ENCODE results near the gene HOXB5.

The HOXB5 gene

DNA sequence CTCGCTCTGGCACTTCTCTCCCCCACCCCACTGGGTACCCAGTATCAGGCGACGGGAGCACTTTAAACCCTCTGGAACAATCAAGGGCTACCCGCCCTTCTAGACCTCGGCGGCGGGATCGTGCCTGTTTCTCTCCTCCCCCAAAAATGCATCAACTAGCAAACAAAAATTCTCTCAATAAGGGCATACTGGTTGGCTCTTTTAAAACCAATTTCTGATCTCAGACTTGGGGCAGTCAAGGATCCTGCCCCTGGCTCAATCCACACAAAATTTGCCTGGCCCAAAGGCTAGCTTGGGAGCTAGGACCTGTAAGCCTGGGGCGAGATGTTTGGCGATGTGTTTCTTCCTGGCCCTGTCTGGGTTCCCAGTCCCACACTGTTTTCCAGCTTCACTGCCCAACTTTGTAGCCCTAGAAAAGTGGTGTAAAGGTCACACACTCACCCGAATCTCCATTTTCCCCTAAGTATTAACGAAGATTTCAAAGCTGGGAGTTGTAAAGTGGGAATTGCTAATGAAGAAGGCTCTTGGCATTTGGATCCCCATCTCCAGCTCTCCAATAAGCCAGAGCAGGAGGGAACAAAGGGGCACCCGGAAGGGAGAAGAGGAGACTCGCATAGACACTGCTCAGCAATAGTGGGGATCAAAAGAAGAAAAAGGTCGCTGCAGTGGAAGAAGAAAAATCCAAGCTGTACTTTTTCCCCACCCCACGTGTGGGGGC is 34.3 kb downstream of the HOXB5 start:
- DNase-seq (ENCODE audit: low read depth) = no peak

DNA sequence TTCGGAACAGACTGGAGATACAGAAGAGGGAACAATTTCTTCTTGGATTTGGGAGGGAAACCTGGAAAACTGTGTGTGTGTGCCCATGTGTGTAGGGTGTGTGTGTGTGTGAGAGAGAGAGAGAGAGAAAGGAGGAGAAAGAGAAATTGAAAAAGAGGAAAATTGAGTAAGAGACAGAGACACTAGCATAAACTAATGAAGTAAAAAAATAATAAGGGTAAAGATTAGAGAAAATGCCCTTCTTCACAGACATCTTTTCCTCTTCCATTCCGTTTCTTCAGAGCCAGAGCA is 34.8 kb downstream of the HOXB5 start:
- DNase-seq (ENCODE audit: low read depth) = no peak

DNA sequence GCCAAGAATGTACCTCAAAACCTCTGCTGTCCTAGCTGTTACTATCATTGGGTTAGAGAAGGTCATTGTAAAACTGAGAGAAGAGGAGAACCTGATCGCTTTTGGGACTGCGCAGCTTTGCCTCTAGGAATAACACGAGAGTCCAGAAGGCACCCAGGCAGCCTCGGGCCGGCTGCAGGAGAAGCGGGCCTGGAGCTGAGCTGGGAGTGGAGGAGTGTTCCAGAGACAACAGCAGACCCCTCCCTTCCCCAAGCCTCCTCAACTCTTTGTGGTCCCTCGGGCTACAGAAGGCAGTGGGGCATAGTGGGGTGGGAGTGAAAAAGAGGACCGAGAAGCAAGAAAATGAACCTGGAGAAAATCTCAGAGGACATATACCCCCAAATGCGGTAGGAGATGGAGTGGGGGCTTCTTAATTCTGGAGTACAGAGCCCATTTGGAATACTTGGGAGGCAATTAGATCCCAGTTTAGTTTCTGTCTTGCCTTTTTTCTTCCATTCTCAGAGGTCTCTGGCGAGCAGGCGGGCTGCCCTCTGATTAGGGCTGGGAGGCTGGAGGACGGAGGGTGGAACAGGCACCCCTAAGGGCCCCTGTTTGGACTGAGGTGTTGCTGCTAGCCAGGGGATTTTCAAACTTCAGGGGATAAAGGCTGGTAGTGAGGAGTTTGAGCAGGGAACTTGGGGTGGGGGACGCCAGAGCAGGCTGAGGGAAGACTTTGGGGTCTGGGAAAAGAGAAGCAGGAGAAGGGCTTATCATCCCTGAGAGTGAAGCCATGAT is 35.3 kb downstream of the HOXB5 start:
- DNase-seq (ENCODE audit: low read depth) = no peak

DNA sequence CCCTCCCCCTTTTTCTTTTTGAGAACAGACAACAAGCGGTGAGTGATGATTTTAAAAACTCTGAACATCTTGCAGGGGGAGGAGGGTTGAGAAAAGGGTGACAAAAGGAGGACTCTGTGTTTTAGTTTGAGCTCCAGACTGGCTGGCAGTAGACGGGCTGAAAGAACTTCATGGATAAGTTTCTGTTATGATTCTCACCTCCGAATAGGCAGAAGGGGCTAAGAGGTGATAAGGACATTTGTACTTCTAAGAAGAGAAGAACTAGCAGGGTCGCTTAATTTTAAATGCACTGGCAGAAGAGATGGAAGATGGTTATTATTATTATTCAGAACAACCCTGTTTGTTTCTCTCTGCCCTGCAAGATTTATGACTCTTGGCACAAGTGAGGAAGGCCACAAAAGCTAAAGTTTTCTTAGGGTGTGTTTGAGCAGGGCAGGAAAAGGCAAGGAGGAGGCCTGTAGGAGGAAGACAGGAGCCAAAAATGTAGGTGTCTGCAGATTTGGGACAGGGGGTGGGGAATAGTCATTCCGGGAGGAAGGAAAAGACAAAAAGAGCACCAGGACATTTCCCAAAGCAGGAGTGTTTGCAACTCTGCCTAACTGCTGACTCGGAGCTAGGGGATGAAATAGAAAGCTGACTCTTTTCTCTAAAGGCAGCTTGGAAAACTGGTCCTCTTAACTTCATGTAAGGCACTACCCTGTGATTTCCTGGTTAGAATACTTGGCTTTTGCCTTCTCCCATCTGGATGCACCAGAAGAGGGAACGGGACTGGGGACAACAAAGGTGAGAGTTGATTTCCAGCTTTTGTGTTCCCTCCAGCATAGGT is 36.8 kb downstream of the HOXB5 start:
- no peak for DNase-seq (ENCODE audit: low read depth)

DNA sequence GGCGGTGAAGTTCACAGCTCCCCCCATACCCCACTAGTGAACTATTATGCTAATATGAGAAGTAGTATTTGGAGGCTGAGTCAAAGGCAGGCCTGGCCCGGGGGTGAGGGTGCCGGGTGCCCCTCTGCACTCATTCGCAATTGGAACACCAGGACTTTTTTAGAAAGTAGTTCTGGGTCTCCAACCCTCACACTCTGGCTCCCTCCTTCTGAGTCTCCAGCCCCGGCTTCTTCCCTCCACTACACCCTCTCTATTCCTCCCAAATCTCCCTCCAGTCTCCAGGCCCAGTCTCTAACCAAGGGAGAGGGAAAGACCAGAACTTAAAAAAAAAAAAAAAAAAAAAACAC is 37.4 kb downstream of the HOXB5 start:
- no peak for DNase-seq (ENCODE audit: low read depth)

DNA sequence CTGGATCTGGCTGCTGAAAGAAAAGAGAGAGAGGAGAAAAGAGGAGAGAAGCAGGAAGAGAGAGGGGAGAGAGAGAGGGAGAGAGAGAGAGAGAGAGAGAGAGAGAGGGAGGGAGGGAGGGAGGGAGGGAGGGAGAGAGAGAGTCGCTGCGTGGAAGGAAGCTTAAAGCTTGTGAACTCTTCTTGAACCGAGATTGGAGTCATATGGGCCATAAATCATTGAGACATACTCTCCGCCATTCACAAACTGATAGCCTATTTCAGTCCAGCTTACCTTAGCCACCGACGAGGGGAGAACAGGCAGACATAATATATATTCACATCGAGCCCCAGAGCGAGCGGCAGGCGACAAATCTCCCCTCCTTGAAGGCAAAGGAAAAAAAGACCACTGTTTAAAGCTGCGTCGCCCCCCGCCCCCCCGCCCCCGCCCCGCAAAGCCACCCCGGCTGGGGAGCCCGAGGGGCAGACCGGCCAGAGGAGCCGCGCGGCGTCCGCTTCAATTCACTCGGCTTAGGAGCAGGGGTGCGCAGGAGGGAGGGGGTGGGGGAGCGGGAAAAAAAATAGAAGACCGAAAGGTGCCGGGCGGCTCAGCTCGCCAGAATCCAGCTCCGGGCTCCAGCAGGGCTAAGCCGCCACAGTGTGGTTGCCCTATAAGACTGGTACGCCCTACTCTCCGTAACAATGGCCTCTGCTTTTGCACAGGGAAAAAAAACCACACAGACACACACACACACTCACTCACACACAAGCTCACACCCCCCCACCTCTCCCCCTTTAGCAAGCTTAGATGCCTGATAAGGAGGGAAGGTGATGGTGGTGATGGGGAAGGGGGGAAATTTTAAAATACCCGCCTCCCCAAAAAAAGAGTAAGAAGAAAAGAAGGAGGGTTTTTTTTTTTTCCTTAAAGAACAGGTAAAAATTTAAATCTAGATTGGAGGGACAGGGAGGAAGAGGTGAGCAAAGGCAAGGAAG is 38.0 kb downstream of the HOXB5 start:
- no peak for DNase-seq (ENCODE audit: low read depth)

DNA sequence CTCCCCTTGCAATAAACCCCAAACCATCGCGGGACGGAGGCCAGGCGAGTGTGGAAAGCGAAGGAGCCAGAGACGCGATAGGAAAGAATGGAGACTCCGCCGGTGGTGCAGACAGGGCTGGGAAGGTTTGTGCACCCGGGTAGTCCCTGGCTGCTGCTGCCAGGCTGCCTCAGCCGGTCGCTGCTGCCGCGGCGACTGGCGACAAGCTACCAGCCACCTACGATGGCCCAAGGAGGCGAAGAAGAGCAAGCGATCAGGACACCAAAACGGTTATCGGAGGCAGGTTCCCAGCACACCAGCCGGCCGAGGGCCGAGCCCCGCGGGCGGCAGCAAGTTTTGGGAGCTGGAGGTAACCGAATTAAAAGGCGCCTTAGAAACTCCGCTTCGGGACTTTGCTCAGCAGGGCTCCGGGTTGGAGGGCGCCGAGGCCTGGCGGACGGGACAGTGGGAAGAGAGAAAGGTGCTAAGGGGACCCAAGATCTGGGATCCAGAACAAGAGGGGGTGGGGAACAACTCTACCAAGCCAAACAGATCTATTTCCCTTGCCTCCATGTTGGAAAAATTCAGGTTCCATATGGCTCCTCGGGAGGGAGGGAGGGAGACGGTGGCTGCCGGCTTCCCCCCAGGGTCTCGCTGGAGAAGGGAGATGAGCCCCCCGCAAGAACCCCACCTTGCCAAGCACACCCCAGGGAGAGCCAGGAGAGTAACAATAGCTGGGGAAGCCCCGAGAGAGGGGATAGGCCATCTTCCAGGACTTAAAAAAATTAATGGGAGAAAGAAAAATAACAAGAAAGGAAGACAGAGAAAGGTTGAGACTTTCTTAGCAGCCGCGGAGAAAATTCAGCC is 38.9 kb downstream of the HOXB5 start:
- DNase-seq (ENCODE audit: low read depth) = no peak

DNA sequence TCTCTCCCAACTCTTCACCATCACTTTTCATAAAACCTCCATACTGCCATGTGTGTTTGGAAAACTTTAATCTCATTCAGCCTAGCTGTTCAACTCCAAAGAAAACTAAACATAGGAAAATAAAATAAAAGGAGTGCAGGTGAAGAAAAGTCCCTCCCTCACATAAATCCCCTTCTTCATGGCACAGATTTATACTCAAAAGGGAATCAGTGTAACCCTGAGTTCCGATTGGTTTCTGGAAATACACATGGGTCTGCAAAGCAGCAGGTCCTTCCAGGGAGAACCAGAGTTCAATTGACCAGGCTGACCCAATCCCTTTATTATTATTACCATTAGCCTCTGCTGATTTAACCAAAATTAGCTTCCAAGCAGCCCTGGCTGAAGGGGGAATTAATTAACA is 39.8 kb downstream of the HOXB5 start:
- DNase-seq (ENCODE audit: low read depth) = no peak

DNA sequence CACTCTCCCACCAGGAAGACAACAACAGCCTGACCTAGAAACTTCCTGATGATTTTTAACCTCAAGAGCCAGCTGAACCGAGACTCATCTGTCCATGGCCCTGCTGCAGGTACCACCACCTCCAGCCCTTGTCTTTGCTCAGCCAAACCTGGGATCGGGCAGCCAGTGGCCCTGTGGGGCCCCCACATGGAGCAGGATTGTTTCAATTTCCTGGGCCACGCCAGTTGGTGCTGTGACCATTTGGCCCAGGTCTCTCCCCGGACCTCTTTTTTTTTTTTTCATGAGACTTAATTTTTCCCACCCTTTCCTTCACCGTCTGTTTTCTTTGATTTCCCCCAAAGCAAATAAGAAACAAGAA is 40.4 kb downstream of the HOXB5 start:
- no peak for DNase-seq (ENCODE audit: low read depth)

DNA sequence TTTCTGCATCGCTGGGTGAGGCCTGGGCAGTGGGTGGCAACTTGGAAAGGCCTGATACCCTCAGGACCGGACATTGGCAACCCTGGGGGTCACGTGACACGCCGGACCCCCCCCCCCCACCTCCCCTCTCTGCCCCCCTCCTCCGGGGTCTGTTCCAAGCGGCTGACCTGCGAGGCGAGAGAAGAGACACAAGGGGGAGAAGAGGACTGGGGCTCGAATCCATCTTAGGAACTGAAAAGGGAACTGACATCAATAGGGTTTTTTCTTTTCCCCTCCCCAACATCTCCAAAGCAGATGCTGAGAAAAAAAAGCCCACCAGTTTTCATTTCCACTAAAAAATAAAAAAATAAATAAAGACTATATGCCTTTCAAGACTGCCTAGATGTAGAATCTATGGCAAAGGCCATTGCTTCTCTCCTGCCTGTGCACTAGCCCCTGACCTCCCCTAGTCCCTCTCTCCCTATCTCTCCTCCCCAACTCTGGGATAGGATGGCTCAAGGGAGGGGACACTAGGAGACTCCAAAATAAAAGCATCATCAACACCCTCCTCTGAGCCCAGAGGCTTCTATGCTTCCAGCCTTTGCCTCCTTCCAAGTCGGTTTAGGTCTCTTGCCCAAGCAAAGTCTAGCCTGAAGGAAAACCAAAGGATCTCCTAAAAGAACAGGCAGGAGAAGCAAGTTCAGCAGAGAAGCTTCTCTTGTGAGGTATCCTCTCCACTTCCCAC is 41.0 kb downstream of the HOXB5 start:
- no peak for DNase-seq (ENCODE audit: low read depth)

DNA sequence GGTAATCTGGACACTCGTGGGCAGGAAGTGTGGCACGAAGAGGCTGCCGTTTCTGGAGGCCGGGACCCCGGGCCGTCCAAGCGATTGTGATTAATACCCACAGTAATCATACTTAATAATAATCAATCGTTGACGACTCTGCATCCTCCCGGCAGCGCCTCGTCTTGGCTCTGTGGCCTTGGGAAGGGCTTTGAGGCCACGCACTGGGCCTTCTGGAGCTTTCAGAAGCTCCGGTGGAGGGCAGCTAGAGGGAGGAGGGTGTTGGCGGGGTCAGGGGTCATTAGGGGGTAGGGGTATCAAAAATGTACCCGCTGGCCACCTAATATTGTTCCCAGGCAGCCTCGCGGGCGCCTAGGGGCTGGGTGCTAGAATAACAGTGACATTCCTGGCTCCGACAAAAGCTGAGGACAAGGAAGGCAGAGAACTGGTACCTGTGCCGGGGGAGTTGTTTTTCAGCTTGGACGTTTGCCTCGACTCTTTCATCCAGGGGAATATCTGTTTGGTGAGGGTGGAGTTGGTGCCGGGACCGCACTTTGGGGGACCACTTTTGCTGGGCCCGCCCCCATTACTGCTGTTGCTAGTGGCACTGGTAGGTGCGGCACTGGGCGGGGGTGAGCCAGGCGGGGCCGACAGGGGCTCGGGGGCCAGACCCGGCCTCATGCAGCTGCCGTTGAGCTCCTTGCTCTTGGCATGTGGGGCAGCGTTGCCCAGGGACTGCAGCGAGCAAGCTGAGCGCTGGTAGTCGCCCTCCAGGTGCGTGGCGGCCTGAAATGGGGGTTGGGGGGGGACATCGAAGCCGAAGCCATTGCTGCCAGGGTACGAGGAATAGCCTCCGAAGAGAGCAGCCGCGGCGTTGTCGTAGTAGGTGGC is 41.7 kb downstream of the HOXB5 start:
- DNase-seq (ENCODE audit: low read depth) = no peak

DNA sequence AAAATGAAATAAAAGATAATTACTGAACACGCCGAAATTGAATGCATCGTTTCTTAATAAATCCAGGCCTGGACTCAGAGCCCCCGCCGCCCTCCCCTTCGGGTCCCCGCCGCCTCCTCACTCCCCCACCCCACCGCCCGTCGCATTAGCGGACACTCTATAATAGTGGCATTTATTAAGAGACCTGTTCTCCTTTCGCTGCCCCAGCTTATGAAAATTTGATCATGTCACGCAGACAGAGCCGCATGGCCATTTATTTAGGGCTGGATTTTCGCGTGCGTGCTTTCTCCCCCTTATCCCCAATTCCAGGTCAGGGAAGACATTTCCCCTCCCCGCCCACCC is 42.4 kb downstream of the HOXB5 start:
- DNase-seq (ENCODE audit: low read depth) = no peak

DNA sequence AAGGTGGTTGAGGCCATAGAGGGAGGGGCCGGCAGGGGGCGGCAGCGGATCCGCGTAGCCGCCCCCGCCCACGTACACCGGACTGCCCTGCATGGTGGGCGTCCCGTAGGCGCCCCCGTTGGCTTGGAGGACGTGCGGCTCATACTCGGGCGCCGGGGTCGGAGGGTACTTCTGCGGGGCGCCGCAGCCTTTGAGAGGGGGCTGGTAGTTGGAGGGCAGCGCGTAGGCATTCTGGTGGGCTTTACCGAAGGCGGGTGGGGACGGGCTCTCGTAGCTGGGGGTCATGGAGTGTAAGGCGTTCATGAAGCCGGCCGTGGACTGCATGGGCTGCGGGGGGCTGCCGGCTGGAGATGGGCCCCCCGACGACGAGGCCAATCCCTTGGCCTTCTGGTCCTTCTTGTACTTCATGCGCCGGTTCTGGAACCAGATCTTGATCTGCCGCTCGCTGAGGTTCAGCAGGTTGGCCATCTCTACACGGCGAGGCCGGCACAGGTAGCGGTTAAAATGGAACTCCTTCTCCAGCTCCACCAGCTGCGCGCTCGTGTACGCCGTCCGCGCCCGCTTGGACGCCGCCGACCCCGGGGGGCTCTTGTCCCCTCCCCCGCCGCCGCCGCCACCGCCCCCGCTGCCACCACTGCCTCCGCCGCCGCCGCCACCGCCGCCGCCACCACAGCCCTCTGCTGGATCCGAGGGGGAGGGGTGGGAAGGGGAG is 42.9 kb downstream of the HOXB5 start:
- no peak for DNase-seq (ENCODE audit: low read depth)

DNA sequence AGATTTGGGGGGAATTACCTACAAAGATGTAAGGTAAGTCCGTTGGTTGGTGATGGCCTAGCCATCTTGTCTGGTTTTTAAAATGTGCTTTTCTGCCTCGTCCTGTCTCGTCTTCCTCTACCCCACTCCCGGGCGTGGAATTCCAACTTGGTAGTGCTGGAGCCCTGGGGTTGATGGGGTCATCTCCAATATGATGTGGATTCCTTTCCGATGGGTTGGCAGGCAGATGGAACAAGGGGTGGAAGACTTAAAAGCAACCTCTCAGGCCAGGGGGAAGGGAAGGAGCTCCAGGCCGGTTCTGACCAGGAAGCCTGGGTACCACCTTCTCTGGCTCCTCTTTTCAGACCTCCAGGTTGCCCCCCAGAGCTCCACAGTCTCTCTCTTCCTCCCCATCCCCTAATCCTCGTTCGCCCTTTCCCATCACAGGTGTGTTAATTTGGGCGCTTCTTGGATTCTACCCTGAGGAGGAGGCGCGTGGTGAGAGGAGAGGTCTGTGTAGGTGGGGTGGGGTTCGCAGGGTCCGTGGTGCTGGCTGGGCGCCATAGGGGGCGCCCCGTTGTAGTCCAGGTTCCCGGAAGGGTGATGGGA is 43.6 kb downstream of the HOXB5 start:
- no peak for DNase-seq (ENCODE audit: low read depth)

DNA sequence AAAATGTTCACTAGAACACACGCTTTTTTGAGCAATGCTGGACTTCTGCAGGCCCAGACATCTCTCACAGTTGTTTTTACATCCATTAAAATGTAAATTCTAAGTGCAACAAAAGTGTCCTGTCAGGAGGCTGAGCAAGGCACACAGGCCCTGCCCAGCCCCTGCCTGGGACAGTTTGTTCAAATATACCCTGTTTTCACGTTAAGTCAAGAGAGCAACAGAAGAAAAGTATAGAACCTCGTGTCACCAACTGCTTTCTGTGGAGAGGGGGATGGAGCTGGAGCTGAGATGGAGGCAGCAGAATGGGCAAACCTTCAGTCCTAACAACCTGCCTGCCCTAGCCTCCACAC is 44.3 kb downstream of the HOXB5 start:
- no peak for DNase-seq (ENCODE audit: low read depth)

DNA sequence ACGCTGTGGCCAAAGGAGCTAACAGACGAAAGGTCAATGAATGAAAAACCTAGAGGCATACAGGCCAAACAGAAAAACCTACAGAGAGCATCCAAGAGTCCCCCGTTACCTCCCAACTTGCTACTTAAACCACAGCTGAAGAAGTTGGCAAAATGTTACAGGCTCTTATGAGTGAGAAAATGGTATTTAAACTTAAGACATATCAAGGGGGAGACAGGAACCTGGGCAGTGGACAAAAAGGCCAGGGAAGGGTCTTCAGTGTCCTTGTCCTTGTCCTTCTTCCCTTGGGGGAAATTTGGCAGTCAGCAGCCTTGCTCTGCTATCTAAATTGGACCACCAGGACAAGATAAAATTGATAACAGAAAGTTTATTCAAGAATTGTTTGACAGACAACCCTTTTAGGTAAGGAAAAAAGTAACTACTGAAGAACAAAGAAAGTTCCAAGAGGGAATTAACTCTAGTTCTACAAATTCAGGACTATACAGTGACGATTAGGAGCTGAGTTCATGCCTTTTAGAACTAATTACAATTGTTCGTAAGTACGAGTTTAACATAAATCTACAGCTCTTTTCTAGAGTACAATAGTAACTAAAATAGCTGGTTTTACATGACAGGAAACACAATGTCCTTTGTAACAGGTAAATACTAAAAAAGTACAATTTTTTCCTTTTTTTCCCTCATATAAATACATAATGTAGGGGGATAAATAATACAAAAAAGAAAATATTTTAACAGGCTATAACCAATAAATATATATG is 44.9 kb downstream of the HOXB5 start:
- no peak for DNase-seq (ENCODE audit: low read depth)

DNA sequence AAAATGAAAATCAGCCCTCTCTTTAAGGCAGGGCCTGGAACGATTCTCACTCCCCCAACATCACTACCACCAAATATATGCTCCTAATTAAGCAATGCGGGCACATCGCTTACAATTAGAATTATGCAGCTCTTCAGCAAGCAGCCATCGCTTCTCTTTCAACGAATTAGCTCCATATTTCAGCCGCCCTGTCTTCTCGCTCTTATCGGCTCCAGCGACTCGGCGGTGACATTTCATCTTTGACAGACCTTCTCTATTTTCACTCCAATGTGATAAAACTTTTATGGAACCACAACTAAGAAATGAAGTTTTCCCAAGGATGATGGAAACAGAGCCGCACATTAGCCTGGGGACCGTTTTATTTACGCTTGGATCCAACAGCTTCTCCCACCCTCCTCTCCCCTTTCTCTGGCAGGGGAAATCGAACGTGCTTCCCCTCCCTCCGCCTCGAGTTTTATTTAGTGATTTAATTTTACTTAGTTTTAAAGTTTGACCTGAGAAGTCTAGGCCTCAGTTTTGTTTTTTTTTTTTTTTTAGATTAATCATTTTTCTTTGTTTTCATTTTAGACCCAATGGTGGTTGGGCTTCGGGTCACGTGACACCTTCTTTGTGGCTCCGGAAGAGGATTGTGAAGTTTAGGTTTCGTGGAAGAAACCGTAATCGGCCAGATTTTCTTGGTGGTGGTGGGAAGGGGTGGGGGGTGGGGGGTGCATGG is 45.6 kb downstream of the HOXB5 start:
- DNase-seq (ENCODE audit: low read depth) = no peak

All from stimulated activated CD8-positive, alpha-beta memory T cell treated with anti-CD3 and anti-CD28 coated beads, Interleukin-4, amount 100 ng/mL, for 24 hours (primary cell).